ENCODE results near the gene ALDH1A3.
A peak's percentile ranks its signal among the peaks of the same experiment; 100 is the strongest.

The ALDH1A3 gene

DNA sequence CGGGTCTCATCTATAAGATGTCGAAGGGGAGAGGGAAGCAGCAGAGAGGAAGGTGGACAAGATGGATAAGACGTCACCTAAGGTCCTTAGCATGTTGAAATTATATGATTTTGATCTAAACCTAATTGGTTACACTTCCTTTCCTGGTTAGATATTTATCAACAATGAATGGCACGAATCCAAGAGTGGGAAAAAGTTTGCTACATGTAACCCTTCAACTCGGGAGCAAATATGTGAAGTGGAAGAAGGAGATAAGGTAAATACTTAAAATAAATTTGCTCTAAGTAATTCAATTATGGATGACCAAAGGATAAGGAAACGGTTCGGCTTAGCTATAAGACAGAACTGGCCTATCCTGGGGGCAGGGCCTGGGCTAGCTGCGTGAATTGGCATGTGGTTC, 5.5 kb downstream of the ALDH1A3 start:
- DNase-seq (ENCODE audit: low read depth) = no peak

DNA sequence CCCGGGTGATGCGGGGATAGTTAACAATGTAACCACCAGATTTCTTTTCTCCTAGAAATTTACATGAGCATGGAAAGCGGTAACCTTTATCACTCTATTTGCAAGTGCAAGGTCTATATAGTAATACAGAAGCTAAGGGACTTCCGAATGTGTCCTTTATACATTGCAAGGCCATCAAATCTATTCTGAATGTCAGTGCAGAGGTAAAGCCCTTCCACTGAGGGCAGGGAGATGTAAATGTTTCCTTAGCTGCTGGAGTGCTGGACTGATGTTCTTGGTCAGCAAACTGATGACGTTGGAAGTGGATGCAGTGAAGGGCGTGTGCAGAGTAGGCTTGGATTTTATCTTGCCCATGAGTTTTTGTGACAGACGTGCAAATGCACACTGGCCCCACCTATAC, 6.2 kb downstream of the ALDH1A3 start:
- no peak for DNase-seq (ENCODE audit: low read depth)

DNA sequence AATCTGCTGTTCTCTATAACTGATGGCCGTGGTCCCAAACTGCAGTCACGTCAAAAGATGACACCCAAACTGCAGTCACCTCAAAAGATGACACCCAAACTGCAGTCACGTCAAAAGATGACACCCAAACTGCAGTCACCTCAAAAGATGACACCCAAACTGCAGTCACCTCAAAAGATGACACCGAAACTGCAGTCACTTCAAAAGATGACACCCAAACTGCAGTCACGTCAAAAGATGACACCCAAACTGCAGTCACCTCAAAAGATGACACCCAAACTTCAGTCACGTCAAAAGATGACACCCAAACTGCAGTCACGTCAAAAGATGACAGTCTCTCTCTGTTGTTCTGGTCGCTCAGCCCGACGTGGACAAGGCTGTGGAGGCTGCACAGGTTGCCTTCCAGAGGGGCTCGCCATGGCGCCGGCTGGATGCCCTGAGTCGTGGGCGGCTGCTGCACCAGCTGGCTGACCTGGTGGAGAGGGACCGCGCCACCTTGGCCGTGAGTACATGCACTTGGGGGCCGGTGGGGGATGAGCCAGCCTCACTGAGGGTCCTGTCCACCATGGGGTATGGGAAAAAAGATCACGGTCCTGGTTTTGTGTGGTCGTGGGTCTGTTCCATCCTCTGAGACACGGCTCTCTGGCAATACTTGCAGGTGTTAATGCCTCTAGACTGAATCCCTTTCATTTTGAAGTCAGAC, 7.7 kb downstream of the ALDH1A3 start:
- DNase-seq (ENCODE audit: low read depth) = no peak

DNA sequence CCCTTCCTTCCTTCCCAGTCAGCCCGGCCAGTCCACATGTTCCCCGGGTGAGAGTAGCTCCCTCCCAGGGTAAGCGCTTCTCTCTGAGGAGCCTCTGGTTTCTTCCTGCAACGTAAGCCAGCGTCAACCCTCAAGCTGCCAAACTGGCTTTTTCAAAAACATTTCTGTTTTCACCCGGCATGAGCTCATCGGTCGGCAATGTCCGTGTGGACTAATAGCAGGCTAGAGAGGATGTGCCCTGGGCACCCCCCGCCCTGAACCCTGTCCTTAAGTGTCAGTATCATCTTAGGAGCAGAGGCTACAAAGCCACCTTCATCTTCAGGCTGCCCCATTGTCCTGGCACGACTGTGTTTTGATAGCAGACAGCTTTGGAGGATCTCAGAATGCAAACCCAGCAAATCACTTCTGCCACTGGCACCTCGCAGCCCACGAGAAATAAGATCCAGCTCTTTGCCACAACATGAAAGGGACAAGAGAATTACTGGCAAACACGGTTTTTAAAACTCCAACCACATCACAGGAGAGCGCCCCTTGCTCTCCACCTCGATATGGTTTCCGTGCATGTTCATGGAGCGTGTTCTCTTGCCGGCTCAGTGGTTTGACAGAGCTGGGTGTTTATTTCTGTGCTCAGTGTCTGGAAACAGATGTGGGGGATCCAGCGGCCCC, 9.9 kb downstream of the ALDH1A3 start:
- peak; percentile 76 for DNase-seq (ENCODE audit: low read depth)

DNA sequence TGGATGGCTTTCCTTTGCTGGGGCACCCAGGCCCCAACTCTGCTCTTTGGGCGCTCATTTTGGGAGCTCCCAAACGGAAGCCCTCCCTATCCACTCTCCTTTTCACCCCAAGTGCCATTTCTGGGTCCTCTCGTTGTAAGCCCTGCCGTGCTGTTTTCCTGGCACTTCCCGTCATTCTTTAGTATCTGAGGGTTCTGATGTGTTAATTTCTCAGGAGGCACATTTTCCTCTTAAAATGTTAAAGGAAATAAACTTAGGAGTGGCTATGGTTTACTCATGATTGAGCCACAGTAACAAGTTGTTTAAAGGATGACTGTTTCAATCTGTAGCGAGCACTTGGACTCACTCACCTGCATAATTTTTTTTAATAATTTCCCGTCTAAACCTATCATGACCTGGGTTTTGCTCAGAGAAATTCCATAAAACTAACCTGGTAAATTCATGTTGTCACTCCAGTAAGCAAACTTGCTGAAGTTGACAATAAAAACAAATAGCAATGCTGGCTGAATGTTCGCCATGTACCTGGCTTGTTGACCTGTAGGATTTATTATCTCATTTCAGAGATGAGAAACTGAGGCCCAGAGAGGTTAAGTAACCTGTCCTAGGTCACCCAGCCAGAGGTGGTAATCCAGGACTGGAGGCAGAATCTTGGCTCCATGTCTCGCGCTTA, 10.6 kb downstream of the ALDH1A3 start:
- DNase-seq (ENCODE audit: low read depth) = no peak

DNA sequence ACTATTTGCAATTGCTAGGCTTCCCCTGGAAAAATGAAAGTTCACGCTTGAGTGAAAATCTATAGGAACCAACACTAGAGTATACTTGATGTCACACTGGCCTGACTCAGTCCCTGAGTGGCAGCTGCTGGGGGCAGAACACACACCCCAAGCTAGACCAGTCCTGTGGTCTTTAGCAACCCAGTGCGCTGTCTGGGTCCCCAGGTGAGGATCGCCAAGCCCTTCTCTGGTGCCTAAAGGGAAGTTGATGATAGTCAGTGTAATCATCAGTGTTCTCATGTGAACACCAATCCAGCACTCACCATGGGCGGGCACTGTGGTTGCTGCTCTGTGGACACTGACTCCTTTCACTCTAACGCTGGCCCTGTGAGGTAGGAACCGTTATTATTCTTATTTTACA, 11.2 kb downstream of the ALDH1A3 start:
- no peak for DNase-seq (ENCODE audit: low read depth)

DNA sequence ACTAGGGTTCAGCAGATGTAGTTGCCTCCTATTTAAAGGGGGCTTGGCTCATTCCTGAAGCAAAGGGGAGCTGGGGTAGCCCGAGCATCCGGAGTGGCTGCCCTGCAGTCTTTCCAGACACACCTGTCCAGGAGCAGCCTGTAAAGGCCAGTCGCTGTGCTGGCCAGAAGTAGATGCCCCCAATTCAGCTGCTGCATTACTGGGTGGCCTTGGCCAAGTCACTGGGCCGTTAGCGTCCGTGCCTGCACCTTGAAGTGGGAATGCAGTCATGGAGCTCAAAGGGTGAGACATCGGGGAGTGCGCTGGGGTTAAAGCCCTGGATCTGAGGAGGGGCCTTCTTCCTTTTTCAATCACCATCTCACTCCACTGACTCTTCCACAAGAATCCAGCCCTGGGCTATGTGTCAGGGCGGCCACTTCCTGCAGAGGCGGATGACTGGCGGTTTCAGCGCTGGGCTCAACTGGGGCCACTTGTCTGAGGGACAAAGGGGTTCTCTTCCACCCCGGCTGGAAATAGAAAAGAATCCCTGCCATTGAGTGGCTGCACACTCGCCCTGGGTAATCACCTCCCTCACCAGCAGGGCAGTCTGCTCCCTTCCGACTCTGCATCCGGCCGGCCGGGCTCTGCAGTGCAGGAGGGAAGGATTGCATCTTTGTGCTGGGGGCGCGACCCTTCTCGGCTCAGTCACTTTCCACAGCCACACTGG, 11.8 kb downstream of the ALDH1A3 start:
- no peak for DNase-seq (ENCODE audit: low read depth)

DNA sequence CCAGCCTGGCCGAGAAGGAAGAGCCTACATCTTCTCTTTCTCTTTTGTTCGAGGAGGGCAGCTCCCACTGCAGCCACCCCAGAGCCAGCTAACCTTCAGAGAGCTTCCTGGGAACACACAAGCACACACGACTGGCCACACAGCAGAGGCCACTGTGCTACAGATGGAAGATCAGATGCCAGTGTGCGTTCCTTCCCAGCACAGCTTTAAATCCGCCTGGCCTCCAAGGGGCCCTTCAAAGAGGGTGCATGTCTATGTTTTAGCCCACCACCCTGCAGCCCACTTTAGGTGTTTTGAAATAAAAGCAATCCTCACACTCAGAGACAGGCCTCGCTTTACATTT, 12.4 kb downstream of the ALDH1A3 start:
- DNase-seq (ENCODE audit: low read depth) = no peak

DNA sequence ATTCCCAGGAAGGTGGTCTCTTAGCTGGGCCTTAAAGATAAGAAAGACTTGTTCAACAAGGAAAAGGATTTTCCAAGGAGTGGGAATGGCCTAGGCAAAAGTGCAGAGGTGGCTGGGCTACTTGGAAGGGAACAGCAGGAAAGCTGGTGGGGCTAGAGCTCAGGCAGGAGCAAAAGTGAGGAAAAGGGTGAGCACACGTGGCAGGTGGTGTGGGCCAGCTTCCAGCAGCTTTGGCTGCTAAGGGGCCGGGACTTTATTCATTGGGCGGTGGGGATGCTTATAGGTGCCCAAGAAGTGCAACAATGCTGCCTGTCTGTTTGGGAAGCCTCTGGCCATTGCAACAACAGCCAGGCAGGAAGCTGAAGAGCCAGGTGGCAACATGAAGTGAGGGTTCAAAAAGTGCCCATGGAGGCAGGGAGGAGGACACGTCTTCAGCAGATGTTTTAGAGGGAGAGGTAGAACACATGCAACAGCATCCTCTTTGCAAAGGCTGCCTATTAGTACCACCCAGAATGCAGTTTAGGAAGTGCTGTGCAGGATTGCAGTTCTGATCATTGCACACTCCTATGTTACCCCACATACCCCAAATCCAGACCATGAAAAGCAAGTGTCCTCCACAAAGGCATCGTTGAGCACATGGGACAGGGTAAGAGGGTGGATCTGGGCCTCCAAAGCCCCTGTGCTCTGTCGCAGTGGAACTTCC, 13.8 kb downstream of the ALDH1A3 start:
- no peak for DNase-seq (ENCODE audit: low read depth)

DNA sequence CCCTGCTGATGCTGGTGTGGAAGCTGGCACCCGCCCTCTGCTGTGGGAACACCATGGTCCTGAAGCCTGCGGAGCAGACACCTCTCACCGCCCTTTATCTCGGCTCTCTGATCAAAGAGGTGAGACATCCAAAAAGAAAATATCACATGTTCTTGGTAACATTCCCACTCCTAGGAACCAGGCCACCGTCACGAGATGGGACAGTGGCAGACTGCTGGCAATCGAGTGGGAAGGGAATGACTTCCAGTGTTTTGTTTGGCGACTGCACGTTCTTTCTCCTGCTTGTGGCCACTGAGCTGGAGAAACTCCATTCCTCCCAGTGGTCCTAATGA, 14.3 kb downstream of the ALDH1A3 start:
- DNase-seq (ENCODE audit: low read depth) = no peak

DNA sequence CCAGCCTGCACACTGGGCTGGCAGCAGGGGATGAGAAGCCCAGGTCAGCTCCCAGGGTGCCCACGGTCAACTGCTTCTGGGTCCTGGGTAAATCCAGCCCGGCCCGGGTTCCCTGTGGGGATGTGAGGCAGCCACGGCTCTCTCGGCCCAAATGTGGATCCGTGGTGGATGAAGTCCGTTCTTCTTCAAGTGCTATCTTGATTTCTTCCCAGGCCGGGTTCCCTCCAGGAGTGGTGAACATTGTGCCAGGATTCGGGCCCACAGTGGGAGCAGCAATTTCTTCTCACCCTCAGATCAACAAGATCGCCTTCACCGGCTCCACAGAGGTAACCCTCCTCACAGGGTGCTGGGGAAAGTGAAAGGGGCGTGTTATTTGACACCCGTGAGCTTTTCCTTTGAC, 16.1 kb downstream of the ALDH1A3 start:
- DNase-seq (ENCODE audit: low read depth) = no peak

DNA sequence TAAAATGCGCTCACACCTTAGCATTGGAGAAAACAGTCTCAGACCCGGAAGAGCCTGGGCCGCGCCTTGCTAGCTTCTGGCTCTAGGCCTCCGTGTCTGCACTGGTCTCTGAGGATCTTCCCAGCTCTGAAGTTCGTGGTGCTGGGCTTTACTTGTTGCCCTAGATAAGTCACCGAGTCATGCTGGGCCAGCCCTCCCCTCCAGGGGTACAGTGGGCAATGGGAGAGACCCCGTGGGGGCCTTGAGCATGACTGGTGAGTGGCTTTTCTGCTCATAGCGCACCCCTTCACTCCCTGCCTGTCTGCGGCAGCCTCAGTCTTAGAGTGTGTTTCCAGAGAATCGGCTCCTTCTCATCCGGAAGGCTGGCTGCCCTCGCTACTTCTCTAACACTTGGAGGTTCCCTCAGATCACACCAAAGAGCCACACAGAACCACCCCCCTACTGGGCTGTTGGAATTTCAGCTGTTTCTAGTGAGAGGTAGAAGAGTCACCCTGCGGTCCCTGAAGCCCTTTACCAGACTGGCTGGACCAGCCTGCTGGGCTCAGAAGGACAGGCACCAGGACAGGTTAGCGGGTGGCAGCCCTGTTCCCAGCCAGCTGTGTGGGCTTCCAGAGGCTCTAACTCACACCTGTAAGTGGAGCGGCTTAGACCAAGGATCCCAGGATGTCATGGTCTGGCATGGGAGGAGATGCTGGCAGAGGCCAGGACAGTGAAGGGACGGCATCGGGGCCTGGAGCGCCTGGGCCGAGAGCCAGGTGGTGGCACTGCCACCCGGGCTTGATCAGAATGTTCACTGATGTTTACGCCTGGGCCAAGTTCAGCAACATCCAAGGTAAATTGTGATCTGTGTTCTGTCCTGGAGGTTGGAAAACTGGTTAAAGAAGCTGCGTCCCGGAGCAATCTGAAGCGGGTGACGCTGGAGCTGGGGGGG, 17.9 kb downstream of the ALDH1A3 start:
- no peak for DNase-seq (ENCODE audit: low read depth)

DNA sequence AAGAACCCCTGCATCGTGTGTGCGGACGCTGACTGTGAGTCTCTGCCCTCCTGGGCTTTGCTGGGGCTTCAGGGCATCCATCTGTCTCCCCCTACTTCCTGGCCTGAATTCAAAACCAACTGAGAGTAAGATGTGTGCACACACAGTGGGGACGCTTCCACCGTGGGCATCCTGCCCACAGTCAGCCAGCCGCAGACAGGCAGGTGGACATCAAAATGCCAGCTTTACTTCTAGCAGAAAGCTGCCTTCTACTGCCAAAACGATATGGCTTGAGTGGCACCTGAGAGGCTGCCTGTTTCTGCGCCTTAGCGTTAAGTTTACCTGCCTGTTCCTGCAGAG, 18.5 kb downstream of the ALDH1A3 start:
- no peak for DNase-seq (ENCODE audit: low read depth)

DNA sequence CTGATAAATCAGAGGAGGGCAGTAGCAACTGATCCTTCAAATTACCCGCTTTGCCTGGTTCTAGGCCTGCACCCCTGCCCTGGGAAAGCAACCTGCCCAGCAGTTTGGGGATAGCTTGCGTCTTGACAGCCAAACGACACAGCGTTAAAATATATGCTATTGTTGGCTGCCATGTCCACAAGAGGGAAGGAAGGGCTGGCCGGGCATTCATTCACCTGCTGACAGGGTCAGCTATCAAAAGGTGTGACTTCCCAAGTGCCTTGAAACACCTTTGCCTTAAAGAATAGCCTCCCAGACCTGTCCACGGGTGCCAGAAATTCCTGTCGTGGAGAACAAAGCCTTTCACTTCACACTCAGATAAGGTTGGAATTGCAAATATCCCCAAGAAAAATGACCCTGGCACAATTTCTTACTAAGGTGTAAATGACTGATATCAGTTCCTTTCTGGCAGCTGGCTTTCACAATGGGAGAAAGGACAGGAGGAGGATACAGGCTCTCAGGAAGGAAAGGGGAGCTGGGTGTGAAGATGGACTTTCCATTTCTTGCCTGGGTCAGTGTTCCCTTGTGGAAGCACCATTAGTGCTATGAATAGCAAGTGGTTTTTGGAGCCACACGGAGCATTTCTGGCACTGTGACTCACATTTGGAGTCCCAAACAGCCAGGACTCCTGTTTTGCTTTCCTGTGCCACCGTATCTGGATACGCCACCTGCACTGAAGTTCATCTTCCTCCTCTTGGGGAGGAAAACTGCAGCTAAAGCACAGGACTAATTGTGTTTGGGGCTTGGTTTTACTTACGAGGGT, 19.2 kb downstream of the ALDH1A3 start:
- no peak for DNase-seq (ENCODE audit: low read depth)

DNA sequence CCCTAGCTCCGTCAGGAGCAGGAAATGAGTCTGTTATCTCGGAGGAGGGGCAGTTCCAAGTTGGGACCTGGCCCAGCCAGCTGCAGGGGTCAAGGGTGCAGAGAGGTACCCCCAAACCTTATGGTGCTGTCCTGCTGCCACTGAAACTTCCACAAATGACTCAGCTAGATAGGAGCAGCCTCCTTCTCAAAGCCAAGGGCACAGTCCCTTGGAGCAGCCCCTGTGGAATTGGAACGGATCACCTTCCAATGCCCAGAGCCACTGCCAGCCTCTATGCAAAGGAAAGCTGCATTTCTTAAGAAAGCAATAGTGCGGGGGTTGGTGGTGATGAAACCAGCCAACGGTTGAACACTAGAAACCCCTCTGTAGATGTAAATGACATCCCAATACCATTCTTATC, 20.0 kb downstream of the ALDH1A3 start:
- DNase-seq (ENCODE audit: low read depth) = no peak

DNA sequence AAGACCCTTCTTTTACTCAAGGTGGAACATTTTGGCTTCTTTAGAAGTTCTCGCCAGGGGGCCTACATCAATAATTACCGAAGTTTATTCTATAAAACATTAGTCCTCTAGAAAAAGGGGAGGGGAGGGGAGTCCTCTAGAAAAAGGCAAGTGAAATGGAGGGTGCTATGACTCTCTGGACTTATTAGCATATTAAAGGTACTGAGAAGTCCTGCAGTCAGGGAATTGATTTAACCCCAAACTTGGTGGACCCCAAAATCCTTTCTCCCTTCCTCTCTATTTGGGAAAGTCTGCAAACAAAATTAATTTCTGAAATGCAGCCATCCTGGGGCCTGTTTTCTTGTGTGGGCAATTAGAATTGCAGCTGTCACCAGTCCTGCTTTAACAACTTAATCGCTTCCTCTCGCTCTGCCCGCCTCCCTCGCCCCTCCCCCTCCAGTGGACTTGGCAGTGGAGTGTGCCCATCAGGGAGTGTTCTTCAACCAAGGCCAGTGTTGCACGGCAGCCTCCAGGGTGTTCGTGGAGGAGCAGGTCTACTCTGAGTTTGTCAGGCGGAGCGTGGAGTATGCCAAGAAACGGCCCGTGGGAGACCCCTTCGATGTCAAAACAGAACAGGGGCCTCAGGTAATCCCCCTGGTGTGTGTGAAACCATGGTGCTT, 20.6 kb downstream of the ALDH1A3 start:
- no peak for DNase-seq (ENCODE audit: low read depth)

DNA sequence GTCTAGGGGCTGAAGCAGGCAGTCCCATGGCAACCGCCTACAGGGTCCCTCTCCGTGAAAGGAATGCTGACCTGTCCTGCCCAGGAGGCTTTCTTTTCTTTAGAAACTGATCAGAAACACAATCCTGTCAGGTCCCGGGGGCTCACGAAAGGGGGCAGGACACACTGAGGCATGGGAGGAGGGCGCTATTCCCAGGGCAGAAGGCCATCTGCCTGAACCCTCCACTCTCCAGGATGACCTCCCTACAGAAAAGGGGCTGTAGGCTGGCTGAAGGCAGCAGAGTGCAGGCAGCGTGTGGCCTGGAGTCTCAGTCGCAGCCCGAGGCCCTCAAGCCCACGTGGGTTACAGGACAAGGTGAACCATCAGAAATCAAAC, 21.2 kb downstream of the ALDH1A3 start:
- no peak for DNase-seq (ENCODE audit: low read depth)

DNA sequence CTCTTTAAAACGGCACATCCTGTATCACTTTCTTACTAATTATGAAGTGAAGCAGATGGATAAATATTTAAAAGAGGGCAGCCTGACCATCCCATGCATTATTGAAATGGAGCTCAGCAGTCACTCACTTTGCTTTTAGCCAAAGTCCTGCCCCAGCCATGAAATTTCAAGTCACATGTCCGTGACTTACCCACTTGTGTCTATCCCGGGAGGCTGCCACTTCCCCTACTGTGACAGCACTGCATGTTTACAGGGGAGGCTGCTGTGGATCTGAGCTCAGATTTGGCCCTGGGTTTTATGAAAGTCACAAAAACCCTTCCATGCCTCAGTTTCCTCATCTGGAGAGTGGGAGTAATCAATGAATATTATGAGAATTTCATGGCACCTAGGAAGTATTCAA, 21.7 kb downstream of the ALDH1A3 start:
- DNase-seq (ENCODE audit: low read depth) = no peak

DNA sequence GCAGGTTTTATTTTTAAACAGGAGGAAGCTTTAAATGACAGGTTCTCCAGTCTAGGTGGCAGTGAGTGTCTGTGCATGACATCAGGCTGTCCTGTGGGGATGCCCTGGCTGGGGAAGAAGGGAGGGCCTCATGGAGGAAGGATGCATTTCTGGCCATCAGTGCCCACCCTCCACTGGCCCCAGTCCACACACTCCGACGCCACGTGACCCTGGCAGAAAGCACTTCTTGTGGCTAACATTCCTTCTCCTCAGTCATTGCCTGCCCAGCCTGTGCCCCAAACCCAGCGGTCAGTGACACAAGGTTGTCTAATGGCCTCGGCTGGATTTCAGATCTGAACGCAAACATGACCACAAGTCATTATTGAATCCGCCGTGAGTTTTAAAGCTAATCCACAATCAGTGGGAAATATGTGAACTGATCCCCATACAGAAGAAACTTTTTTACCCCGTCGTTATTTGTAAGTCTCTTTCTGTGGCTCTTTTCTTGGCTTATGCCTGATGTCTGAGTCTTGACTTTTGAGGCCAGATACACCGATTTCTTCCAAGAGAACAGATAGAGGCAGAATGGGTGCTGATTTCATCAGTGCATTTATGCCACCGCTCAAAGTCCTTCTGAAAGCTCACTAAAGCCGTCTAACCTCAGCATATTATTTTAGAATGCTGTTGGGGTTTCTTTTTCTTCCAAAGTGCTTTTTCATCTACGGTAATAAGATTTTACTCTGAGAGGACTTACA, 22.2 kb downstream of the ALDH1A3 start:
- no peak for DNase-seq (ENCODE audit: low read depth)

Data from GM04504 (cell line).